ENCODE measurements around the gene HAUS5. TPM values are rescaled to one million over a fixed set of nuclear protein-coding genes. Genes with fewer than 3 reads are reported as not detected.

The HAUS5 gene, protein sequence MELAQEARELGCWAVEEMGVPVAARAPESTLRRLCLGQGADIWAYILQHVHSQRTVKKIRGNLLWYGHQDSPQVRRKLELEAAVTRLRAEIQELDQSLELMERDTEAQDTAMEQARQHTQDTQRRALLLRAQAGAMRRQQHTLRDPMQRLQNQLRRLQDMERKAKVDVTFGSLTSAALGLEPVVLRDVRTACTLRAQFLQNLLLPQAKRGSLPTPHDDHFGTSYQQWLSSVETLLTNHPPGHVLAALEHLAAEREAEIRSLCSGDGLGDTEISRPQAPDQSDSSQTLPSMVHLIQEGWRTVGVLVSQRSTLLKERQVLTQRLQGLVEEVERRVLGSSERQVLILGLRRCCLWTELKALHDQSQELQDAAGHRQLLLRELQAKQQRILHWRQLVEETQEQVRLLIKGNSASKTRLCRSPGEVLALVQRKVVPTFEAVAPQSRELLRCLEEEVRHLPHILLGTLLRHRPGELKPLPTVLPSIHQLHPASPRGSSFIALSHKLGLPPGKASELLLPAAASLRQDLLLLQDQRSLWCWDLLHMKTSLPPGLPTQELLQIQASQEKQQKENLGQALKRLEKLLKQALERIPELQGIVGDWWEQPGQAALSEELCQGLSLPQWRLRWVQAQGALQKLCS
- 15.9 TPM for total RNA-seq (ENCODE audit: unreplicated experiment)
- long read RNA-seq, full-length matches to known transcripts, result 1 of 3 reads
- long read RNA-seq, partial matches to known transcripts, result 0 of 3 reads
- long read RNA-seq, other reads (novel, unspliced or antisense), result 2 of 3 reads

DNA sequence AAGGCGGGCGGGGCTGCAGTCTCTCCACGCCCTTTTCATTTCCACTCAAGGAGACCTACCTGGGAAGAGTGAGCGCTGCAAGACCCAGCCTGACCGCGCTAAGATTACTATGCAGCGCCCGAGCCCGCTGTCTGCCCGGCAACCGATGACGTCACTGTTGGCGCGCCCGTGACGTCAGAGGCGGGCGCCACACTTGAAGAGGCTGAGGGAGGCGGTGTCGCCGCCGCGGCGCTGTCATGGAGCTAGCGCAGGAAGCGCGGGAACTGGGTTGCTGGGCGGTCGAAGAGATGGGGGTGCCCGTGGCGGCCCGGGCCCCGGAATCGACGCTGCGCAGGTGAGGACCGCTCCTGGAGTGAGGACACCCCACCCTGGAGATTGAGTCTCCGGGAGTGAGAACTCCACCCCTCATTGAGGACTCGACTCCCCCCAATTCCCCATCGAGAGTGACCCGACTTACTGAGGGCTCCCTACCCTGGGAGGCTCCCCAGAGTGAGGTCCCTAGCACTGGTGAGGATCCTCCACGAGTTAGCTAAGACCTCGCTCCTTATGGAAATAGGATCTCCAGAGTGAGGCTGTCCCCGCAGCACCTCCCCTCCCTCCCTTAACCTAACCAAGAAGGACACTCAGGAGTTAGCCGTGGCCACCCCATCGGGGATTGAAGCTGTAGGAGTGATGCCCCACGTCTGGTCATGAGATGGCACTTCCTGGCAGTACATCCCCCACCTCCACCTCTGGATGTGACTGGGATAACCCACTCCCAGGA, at the start of gene HAUS5:
Gene HAUS5, plus strand, starts transcription at position 177 of the 763 bp plus-strand sequence. Its CDS starts 60 bp downstream, at position 237.
- DNase-seq, result peak; percentile 96
- Mint-ChIP-seq H3K9me3 (ENCODE audit: unreplicated experiment) (peaks cover 6% of the 10 kb centered on the region), H3K36me3 (ENCODE audit: unreplicated experiment) (peaks cover 7% of the 10 kb centered on the region), H3K4me3 (ENCODE audit: unreplicated experiment) (peak within 1 kb of the TSS; percentile 85), H3K27me3 (ENCODE audit: unreplicated experiment) (peaks cover 8% of the 10 kb centered on the region), H3K27ac (ENCODE audit: unreplicated experiment) (no peak within 1 kb of the TSS), H3K4me1 (ENCODE audit: low read depth, unreplicated experiment) (no peaks in the 10 kb centered on the region)
- TF ChIP-seq, protein P1, sequence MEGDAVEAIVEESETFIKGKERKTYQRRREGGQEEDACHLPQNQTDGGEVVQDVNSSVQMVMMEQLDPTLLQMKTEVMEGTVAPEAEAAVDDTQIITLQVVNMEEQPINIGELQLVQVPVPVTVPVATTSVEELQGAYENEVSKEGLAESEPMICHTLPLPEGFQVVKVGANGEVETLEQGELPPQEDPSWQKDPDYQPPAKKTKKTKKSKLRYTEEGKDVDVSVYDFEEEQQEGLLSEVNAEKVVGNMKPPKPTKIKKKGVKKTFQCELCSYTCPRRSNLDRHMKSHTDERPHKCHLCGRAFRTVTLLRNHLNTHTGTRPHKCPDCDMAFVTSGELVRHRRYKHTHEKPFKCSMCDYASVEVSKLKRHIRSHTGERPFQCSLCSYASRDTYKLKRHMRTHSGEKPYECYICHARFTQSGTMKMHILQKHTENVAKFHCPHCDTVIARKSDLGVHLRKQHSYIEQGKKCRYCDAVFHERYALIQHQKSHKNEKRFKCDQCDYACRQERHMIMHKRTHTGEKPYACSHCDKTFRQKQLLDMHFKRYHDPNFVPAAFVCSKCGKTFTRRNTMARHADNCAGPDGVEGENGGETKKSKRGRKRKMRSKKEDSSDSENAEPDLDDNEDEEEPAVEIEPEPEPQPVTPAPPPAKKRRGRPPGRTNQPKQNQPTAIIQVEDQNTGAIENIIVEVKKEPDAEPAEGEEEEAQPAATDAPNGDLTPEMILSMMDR (IDR thresholded peaks at IDR 0.05; ENCODE audit: partially characterized antibody, unreplicated experiment), result no peak

DNA sequence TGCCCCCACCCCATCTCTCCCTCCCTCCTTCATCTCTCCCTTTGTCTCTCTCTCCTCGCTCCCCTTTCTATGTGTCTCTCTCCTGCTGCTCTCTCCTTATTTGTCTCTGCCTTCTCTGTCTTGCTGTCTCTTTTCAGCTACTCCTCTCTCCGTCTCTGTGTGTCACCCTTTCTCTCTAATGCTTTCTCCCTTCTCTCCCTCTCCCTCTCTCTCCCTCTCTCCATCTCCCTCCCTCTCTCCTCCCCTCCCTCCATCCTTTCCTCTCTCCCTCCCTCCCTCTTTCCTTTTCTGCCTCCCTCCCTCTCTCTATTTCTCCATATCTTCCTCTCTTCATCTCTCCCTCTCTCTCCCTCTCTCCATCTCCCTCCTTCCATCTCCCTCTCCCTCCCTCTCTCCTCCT, 49.8 kb upstream of the HAUS5 start:
- Mint-ChIP-seq H3K27me3 (ENCODE audit: unreplicated experiment) (peaks cover 11% of the 10 kb centered on the region), H3K4me1 (ENCODE audit: low read depth, unreplicated experiment) (no peaks in the 10 kb centered on the region), H3K27ac (ENCODE audit: unreplicated experiment) (no peak overlapping the region), H3K9me3 (ENCODE audit: unreplicated experiment) (peaks cover 3% of the 10 kb centered on the region), H3K4me3 (ENCODE audit: unreplicated experiment) (peak overlapping the region; percentile 20), H3K36me3 (ENCODE audit: unreplicated experiment) (no peaks in the 10 kb centered on the region)
- TF ChIP-seq, protein P1 (IDR thresholded peaks at IDR 0.05; ENCODE audit: partially characterized antibody, unreplicated experiment), result no peak
- no peak for DNase-seq

- TF ChIP-seq, protein P1 (IDR thresholded peaks at IDR 0.05; ENCODE audit: partially characterized antibody, unreplicated experiment), result no peak
- Mint-ChIP-seq H3K27ac (ENCODE audit: unreplicated experiment) (no peak within 1 kb of the TSS), H3K9me3 (ENCODE audit: unreplicated experiment) (peaks cover 3% of the 10 kb centered on the region), H3K4me3 (ENCODE audit: unreplicated experiment) (peak within 1 kb of the TSS; percentile 20), H3K4me1 (ENCODE audit: low read depth, unreplicated experiment) (no peaks in the 10 kb centered on the region), H3K27me3 (ENCODE audit: unreplicated experiment) (peaks cover 10% of the 10 kb centered on the region), H3K36me3 (ENCODE audit: unreplicated experiment) (no peaks in the 10 kb centered on the region)
- DNase-seq, result no peak
Measured at GRCh38 chr19:35563207-35563829, 49.2 kb upstream of the HAUS5 start, which contains the start of gene ATP4A. Gene ATP4A, minus strand, starts transcription at chr19:35563658. Its CDS starts 29 bp downstream, at chr19:35563629.

DNA sequence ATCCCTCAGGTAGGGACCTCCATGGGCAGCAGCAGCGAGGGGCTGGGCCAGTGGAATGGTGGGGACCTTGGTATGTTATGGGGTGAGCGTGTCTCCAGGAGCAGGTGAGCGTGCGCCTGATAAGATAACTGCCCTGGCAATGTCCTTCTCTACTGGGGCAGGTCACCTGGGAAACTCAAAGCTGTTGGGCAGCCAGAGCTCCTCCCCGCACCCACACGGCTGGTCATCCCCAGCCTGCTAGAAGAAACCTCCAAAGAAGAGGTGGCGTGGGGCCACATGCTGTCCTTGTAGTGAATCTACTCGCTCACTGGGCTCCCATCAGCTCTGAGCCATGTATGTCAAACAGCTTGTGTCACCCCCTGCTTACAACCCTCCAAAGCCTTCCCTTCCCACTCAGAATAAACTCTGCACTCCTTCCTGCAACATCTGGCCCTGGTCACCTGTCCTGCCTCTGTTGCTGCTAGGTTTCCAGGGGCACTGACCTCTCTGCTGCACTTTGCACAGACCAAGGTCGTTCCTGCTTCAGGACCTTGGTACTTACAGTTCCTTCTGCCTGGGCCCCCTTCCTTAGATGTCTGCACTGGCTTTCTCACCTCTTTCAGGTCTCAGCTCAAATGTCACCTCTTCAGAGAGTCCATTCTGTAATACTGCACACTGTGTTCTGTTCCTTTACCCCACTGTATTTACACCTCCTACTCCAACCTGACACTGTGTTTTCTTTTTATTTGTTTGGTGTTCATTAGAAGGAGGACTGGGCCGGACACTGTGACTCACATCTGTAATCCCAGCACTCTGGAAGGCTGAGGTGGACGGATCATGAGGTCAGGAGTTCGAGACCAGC, 47.3 kb upstream of the HAUS5 start:
- H3K27me3 Mint-ChIP-seq (ENCODE audit: unreplicated experiment), result peaks cover 8% of the 10 kb centered on the region
- no peak overlapping the region for H3K4me3 Mint-ChIP-seq (ENCODE audit: unreplicated experiment)
- peaks cover 3% of the 10 kb centered on the region for H3K9me3 Mint-ChIP-seq (ENCODE audit: unreplicated experiment)
- no peaks in the 10 kb centered on the region for H3K4me1 Mint-ChIP-seq (ENCODE audit: low read depth, unreplicated experiment)
- TF ChIP-seq, protein P1 (IDR thresholded peaks at IDR 0.05; ENCODE audit: partially characterized antibody, unreplicated experiment), result no peak
- no peak for DNase-seq
- no peaks in the 10 kb centered on the region for H3K36me3 Mint-ChIP-seq (ENCODE audit: unreplicated experiment)
- peak overlapping the region; percentile 2 for H3K27ac Mint-ChIP-seq (ENCODE audit: unreplicated experiment)
